ENCODE data around the gene NDRG3.

NDRG3 gene

DNA sequence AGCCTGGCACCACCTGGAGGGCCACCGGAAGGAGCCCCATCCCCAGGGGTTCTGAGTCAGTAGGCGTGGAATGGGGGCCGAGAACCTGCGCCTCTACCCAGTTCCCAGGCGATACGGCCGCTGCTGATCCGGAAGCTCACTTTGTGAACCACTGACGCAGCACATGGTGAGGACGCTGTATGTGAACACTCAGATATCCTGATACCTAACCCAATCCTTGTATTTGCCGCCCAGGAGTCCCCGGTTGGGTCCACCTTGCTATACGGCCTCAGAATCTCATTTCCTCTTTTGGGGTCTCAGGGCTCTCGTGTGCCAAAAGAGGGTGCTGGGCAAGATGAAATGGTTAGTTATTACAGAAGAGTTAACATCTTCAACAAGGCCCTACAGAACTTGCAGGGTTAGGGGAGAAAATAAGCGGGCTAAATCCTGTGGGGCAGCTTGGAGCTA, 140.9 kb downstream of the NDRG3 start:
- no peak for DNase-seq
